ENCODE data around the gene MVD. TPM values are rescaled to one million over a fixed set of nuclear protein-coding genes. Genes with fewer than 3 reads are reported as not detected.

The MVD gene
- total and polyA plus RNA-seq, 4 donors, result 21.7 to 99.2 (median 74.7) TPM

GRCh38 chr16:88642881-88643643 is 19.8 kb downstream of the MVD start:
- Histone ChIP-seq H3K9me3 (ENCODE audit: control insufficient read depth in 4 of 4, low read length in 3 of 4) (no peaks in the 10 kb centered on the region), H3K9ac (ENCODE audit: low read depth in 1 of 2, low read length in 2 of 2) (no peak overlapping the region), H3K36me3 (ENCODE audit: control insufficient read depth in 4 of 4, insufficient read depth in 3 of 4, low read depth in 1 of 4, low read length in 3 of 4) (peaks cover 0 to 2% (median under 1%) of the 10 kb centered on the region in 4 donors), H3K4me3 (ENCODE audit: low read depth in 1 of 3, low read length in 3 of 3) (no peak overlapping the region), H3K27ac (ENCODE audit: low read depth in 1 of 2, low read length in 2 of 2) (no peak overlapping the region), H3K27me3 (ENCODE audit: control insufficient read depth in 4 of 4, insufficient read depth in 4 of 4, low read length in 3 of 4) (peaks cover 0 to 3% (median under 1%) of the 10 kb centered on the region in 4 donors), H3K4me1 (ENCODE audit: control insufficient read depth in 4 of 4, insufficient read depth in 4 of 4, low read length in 3 of 4) (no peaks in the 10 kb centered on the region)
- WGBS, result 93% methylated on average over 58 of the region's 58 CpGs
- TF ChIP-seq FOXA2 (IDR thresholded peaks at IDR 0.05), result no peak
- TF ChIP-seq SP1 (IDR thresholded peaks at IDR 0.05), result no peak
- TF ChIP-seq ATF3 (IDR thresholded peaks at IDR 0.05), result no peak
- TF ChIP-seq RAD21 (IDR thresholded peaks at IDR 0.05), result no peak
- no peak for TF ChIP-seq MAX (IDR thresholded peaks at IDR 0.05)
- TF ChIP-seq JUND (IDR thresholded peaks at IDR 0.05), result no peak
- TF ChIP-seq EGR1 (IDR thresholded peaks at IDR 0.05; ENCODE audit: low read depth in 2 of 2), result no peak
- no peak for TF ChIP-seq HNF4A (conservative IDR thresholded peaks at IDR 0.05)
- no peak for TF ChIP-seq RXRA (IDR thresholded peaks at IDR 0.05)
- TF ChIP-seq CTCF (IDR thresholded peaks at IDR 0.05; ENCODE audit: low read depth, low read length, missing input control), result no peak
- TF ChIP-seq GABPA (IDR thresholded peaks at IDR 0.05 in 1 of 2, conservative IDR thresholded peaks at IDR 0.05 in 1 of 2), result no peak
- no peak for TF ChIP-seq REST (IDR thresholded peaks at IDR 0.05)
- no peak for TF ChIP-seq YY1 (IDR thresholded peaks at IDR 0.05)
- TF ChIP-seq FOXA1 (IDR thresholded peaks at IDR 0.05), result no peak
- TF ChIP-seq NR2F2 (IDR thresholded peaks at IDR 0.05), result no peak
- TF ChIP-seq HNF4G (IDR thresholded peaks at IDR 0.05), result no peak
- no peak for TF ChIP-seq TAF1 (conservative IDR thresholded peaks at IDR 0.05)
- no peak for TF ChIP-seq ZBTB33 (IDR thresholded peaks at IDR 0.05)
- no peak for DNase-seq (ENCODE audit: low spot score)

All from liver (tissue), 9 donors.